Neural progenitor cell (in vitro differentiated cells): ENCODE data around the gene CCDC182. TPM values are rescaled to one million over a fixed set of nuclear protein-coding genes. Genes with fewer than 3 reads are reported as not detected.

Experiments used
- DNase-seq: peaks from one replicate; pipeline ENCODE4 v3.0.0-alpha.2; 2016; ENCODE audit warnings: low spot score
- H2AFZ ChIP-seq: fragments of 200-600 bp; sonication (generic); replicated peaks from 2 replicates; pipeline ENCODE4 v1.6.1; 2016; ENCODE audit warnings: antibody characterized with exemption
- H3F3A ChIP-seq: fragments of 200-600 bp; sonication (generic); 2 replicates; pipeline ENCODE4 v1.6.1; 2016; ENCODE audit warnings: antibody characterized with exemption, low read depth
- H3K27ac ChIP-seq: fragments of 200-600 bp; sonication (generic); 2 replicates; pipeline ENCODE4 v1.5.1; 2016; ENCODE audit warnings: mild to moderate bottlenecking
- H3K27me3 ChIP-seq: fragments of 200-600 bp; sonication (generic); 2 replicates; pipeline ENCODE4 v1.6.1; 2016; ENCODE audit warnings: mild to moderate bottlenecking, moderate library complexity
- H3K36me3 ChIP-seq: fragments of 200-600 bp; sonication (generic); 2 replicates; pipeline ENCODE4 v1.5.1; 2016
- H3K4me1 ChIP-seq: fragments of 200-600 bp; sonication (generic); 2 replicates; pipeline ENCODE4 v1.6.1; 2016; ENCODE audit warnings: mixed run types
- H3K4me2 ChIP-seq: fragments of 200-600 bp; sonication (generic); 2 replicates; pipeline ENCODE4 v1.6.1; 2016
- H3K4me3 ChIP-seq: fragments of 200-600 bp; sonication (generic); 2 replicates; pipeline ENCODE4 v1.5.1; 2016
- H3K79me2 ChIP-seq: fragments of 200-600 bp; sonication (generic); 2 replicates; pipeline ENCODE4 v1.6.1; 2016; ENCODE audit warnings: low read depth
- H3K9ac ChIP-seq: fragments of 200-600 bp; sonication (generic); 2 replicates; pipeline ENCODE4 v1.6.1; 2016
- H3K9me3 ChIP-seq: fragments of 200-600 bp; sonication (generic); 2 replicates; pipeline ENCODE4 v1.5.1; 2016; ENCODE audit warnings: low read depth
- H4K20me1 ChIP-seq: fragments of 200-600 bp; sonication (generic); 2 replicates; pipeline ENCODE4 v1.6.1; 2016; ENCODE audit warnings: low read depth
- H3K27ac Mint-ChIP-seq: 3 replicates; pipeline ENCODE4 v1.8.0; 2021; ENCODE audit warnings: mixed read lengths
- H3K27me3 Mint-ChIP-seq: 2 replicates; pipeline ENCODE4 v1.8.0; 2022; ENCODE audit warnings: low read depth, mild to moderate bottlenecking, inconsistent platforms, moderate library complexity, mixed read lengths; ENCODE audit not compliant: insufficient read depth
- H3K36me3 Mint-ChIP-seq: 3 replicates; pipeline ENCODE4 v1.8.0; 2021; ENCODE audit warnings: mixed read lengths
- H3K4me1 Mint-ChIP-seq: 3 replicates; pipeline ENCODE4 v1.8.0; 2021; ENCODE audit warnings: mixed read lengths
- H3K4me3 Mint-ChIP-seq: 3 replicates; pipeline ENCODE4 v1.8.0; 2021; ENCODE audit warnings: mild to moderate bottlenecking, moderate library complexity, mixed read lengths
- H3K9me3 Mint-ChIP-seq: 3 replicates; pipeline ENCODE4 v1.8.0; 2020; ENCODE audit warnings: mixed read lengths
- CTCF ChIP-seq: fragments of 200-600 bp; sonication (generic); IDR thresholded peaks from 2 replicates; pipeline ENCODE4 v1.5.1; 2017; ENCODE audit warnings: antibody characterized with exemption, mild to moderate bottlenecking
- EZH2 ChIP-seq: fragments of 200-600 bp; sonication (generic); IDR thresholded peaks from 2 replicates; pipeline ENCODE4 v1.6.1; 2017; ENCODE audit warnings: antibody characterized with exemption, mild to moderate bottlenecking, moderate library complexity
- EZH2phosphoT487 ChIP-seq: fragments of 200-600 bp; sonication (generic); IDR thresholded peaks from 2 replicates; pipeline ENCODE4 v1.6.1; 2017; ENCODE audit warnings: antibody characterized with exemption
- small RNA-seq: library from RNA; depleted of rRNA; stranded (forward); fragments of <200 nt; gene quantifications from one replicate; pipeline ENCODE3, GENCODE V24; 2015
- total RNA-seq: library from RNA; depleted of rRNA; stranded (reverse); fragments of >200 nt; gene quantifications from 2 replicates; pipeline ENCODE4 v1.2.3, GENCODE V29; 2015; ENCODE audit warnings: low replicate concordance

The CCDC182 gene
- total RNA-seq, 1 donor from 2014 or later = not detected

- TF ChIP-seq CTCF = no peak
- TF ChIP-seq EZH2phosphoT487 = no peak
- TF ChIP-seq EZH2 = no peak
- DNase-seq = no peak
- peaks cover 1% of the 10 kb centered on the region for H3K36me3 Mint-ChIP-seq
Measured at GRCh38 chr17:57696050-57696449, 49.0 kb downstream of the CCDC182 start.

More at GRCh38 chr17:57696050-57696449, 49.0 kb downstream of the CCDC182 start:
- H3K27ac ChIP-seq = no peak overlapping the region
- no peak overlapping the region for H3K9ac ChIP-seq
- H3K9me3 ChIP-seq = no peaks in the 10 kb centered on the region
- no peaks in the 10 kb centered on the region for H3K36me3 ChIP-seq
- H3K27ac Mint-ChIP-seq = no peak overlapping the region
- H3K79me2 ChIP-seq = no peaks in the 10 kb centered on the region
- peaks cover 10% of the 10 kb centered on the region for H3K4me1 Mint-ChIP-seq
- no peaks in the 10 kb centered on the region for H4K20me1 ChIP-seq
- no peak overlapping the region for H2AFZ ChIP-seq
- no peaks in the 10 kb centered on the region for H3K27me3 ChIP-seq
- peaks cover 8% of the 10 kb centered on the region for H3K4me1 ChIP-seq
- peaks cover 4% of the 10 kb centered on the region for H3K27me3 Mint-ChIP-seq
- H3K4me3 Mint-ChIP-seq = no peak overlapping the region
- H3K9me3 Mint-ChIP-seq = peaks cover 17% of the 10 kb centered on the region
- no peak overlapping the region for H3K4me3 ChIP-seq
- no peak overlapping the region for H3K4me2 ChIP-seq
- H3F3A ChIP-seq = no peaks in the 10 kb centered on the region

Small RNAs within 50 kb of the gene (small RNA-seq; reads per million reads assigned to genes)
- not detected for gene RN7SKP94

Other genes starting within 250 kb of the CCDC182 start
- gene MRPS23, start 104.7 kb upstream of the CCDC182 start, total RNA-seq = 16.4 and 33.3 TPM in 2 replicates
- 8.8 and 14.7 TPM in 2 replicates for gene CUEDC1, start 210.1 kb upstream of the CCDC182 start, total RNA-seq
- gene VEZF1, start 243.0 kb upstream of the CCDC182 start, total RNA-seq = 90.4 and 103 TPM in 2 replicates